ENCODE data around the gene PPP2R5B. TPM values are rescaled to one million over a fixed set of nuclear protein-coding genes. Genes with fewer than 3 reads are reported as not detected.

Gene PPP2R5B
- total RNA-seq, 2 experiments from 2014 or later: 8.6 to 16.2 TPM

- no peaks in the 10 kb centered on the region for H3K9me2 ChIP-seq (ENCODE audit: insufficient read depth, low read length)
- TF ChIP-seq CTCF (conservative IDR thresholded peaks at IDR 0.05; ENCODE audit: low read length) (no peak), EZH2phosphoT487 (IDR thresholded peaks at IDR 0.05; ENCODE audit: borderline replicate concordance, low read depth, low read length) (no peak)
- no peak for DNase-seq (ENCODE audit: low spot score)
- H3K9me3 ChIP-seq (ENCODE audit: low read length): no peaks in the 10 kb centered on the region
- BruUV-seq (replicated peaks): no TSS peak
- H2AFZ ChIP-seq (ENCODE audit: low read length): peak overlapping the region; percentile 37
- no peaks in the 10 kb centered on the region for H4K20me1 ChIP-seq (ENCODE audit: insufficient read depth, low read length)
- no peaks in the 10 kb centered on the region for H3K79me2 ChIP-seq (ENCODE audit: insufficient read depth, low read depth, low read length)
- H3K4me2 ChIP-seq (ENCODE audit: low read length): no peak overlapping the region
- no peak overlapping the region for H3K4me3 ChIP-seq (ENCODE audit: low read depth, low read length, poor library complexity, severe bottlenecking)
- POLR2A ChIA-PET: interaction anchor here (1.2 kb wide), 1 partner anchor 22 kb away, joined by 4 read pairs; no protein-coding TSS in a partner anchor
- intact Hi-C loops (cut with micrococcal nuclease; ENCODE audit: unreplicated experiment): no loop called here
- H3K27ac ChIP-seq (ENCODE audit: low read depth, low read length, poor library complexity, severe bottlenecking): no peak overlapping the region
- H3K4me1 ChIP-seq (ENCODE audit: insufficient read depth, low read length, poor library complexity, severe bottlenecking): peaks cover 34% of the 10 kb centered on the region
- CTCF ChIA-PET (ENCODE audit: unreplicated experiment): no interaction called here
- no peaks in the 10 kb centered on the region for H3K36me3 ChIP-seq (ENCODE audit: insufficient read depth, low read length)
Observed at GRCh38 chr11:64967375-64967774, 42.9 kb downstream of the PPP2R5B start.

- Histone ChIP-seq H3K27ac (ENCODE audit: low read depth, low read length, poor library complexity, severe bottlenecking) (no peak overlapping the region), H2AFZ (ENCODE audit: low read length) (peak overlapping the region; percentile 74; the same call in 1 of the 2 replicates), H3K79me2 (ENCODE audit: insufficient read depth, low read depth, low read length) (no peaks in the 10 kb centered on the region), H3K9me2 (ENCODE audit: insufficient read depth, low read length) (no peaks in the 10 kb centered on the region), H3K4me3 (ENCODE audit: low read depth, low read length, poor library complexity, severe bottlenecking) (no peak overlapping the region), H4K20me1 (ENCODE audit: insufficient read depth, low read length) (no peaks in the 10 kb centered on the region), H3K36me3 (ENCODE audit: insufficient read depth, low read length) (no peaks in the 10 kb centered on the region), H3K9me3 (ENCODE audit: low read length) (no peaks in the 10 kb centered on the region), H3K4me2 (ENCODE audit: low read length) (no peak overlapping the region), H3K4me1 (ENCODE audit: insufficient read depth, low read length, poor library complexity, severe bottlenecking) (peaks cover 50% of the 10 kb centered on the region)
- intact Hi-C loops (cut with micrococcal nuclease; ENCODE audit: unreplicated experiment): no loop called here
- CTCF ChIA-PET (ENCODE audit: unreplicated experiment): no interaction called here
- BruUV-seq (replicated peaks): no TSS peak
- POLR2A ChIA-PET: interaction anchor here (0.6 kb wide), 1 partner anchor 42 kb away, joined by 3 read pairs; no protein-coding TSS in a partner anchor
- DNase-seq (ENCODE audit: low spot score): no peak
- TF ChIP-seq CTCF (conservative IDR thresholded peaks at IDR 0.05; ENCODE audit: low read length) (no peak), EZH2phosphoT487 (IDR thresholded peaks at IDR 0.05; ENCODE audit: borderline replicate concordance, low read depth, low read length) (no peak)
Observed at GRCh38 chr11:64969209-64969608, 44.7 kb downstream of the PPP2R5B start.

GRCh38 chr11:64970731-64971151 is 46.3 kb downstream of the PPP2R5B start:
- Histone ChIP-seq H4K20me1 (ENCODE audit: insufficient read depth, low read length) (no peaks in the 10 kb centered on the region), H3K27ac (ENCODE audit: low read depth, low read length, poor library complexity, severe bottlenecking) (no peak overlapping the region), H3K4me2 (ENCODE audit: low read length) (no peak overlapping the region), H2AFZ (ENCODE audit: low read length) (no peak overlapping the region), H3K4me3 (ENCODE audit: low read depth, low read length, poor library complexity, severe bottlenecking) (no peak overlapping the region), H3K79me2 (ENCODE audit: insufficient read depth, low read depth, low read length) (no peaks in the 10 kb centered on the region), H3K36me3 (ENCODE audit: insufficient read depth, low read length) (no peaks in the 10 kb centered on the region), H3K4me1 (ENCODE audit: insufficient read depth, low read length, poor library complexity, severe bottlenecking) (peaks cover 55% of the 10 kb centered on the region), H3K9me3 (ENCODE audit: low read length) (no peaks in the 10 kb centered on the region), H3K9me2 (ENCODE audit: insufficient read depth, low read length) (no peaks in the 10 kb centered on the region)
- no TSS peak for BruUV-seq (replicated peaks)
- ChIA-PET POLR2A (no interaction called here), CTCF (ENCODE audit: unreplicated experiment) (no interaction called here)
- DNase-seq (ENCODE audit: low spot score): peak; percentile 24
- no peak for TF ChIP-seq CTCF (conservative IDR thresholded peaks at IDR 0.05; ENCODE audit: low read length)
- TF ChIP-seq EZH2phosphoT487 (IDR thresholded peaks at IDR 0.05; ENCODE audit: borderline replicate concordance, low read depth, low read length): no peak
- intact Hi-C loops (cut with micrococcal nuclease; ENCODE audit: unreplicated experiment): loop anchor here (5.0 kb wide), 1 partner anchor 53 kb away; the partner anchor contains the start of gene ATG2A

Measured in OCI-LY7 (cell line).